Stimulated activated CD8-positive, alpha-beta memory T cell treated with anti-CD3 and anti-CD28 coated beads, Interleukin-12 subunit alpha, Interleukin-12 subunit beta, amount 100 ng/mL, for 24 hours (primary cell): ENCODE data around the gene TAS2R50.
"Not testable (repeated sequence)": the region's sequence is repeated elsewhere in the genome, so short reads cannot be mapped to it uniquely, and the experiment has no call there.

Source experiments
- DNase-seq: peaks from one replicate; pipeline ENCODE4 v3.0.0-alpha.2; 2020; ENCODE audit errors: extremely low read depth

The TAS2R50 gene

GRCh38 chr12:10986812-10987211, at the start of gene TAS2R50:
TAS2R50 (minus strand) TSS chr12:10986912; CDS start chr12:10986860, 52 bp downstream.
- DNase-seq, result no peak

GRCh38 chr12:11033959-11034358, 47.2 kb upstream of the TAS2R50 start:
- not testable (repeated sequence) for DNase-seq

GRCh38 chr12:11031307-11031706, 44.6 kb upstream of the TAS2R50 start, which contains the start of gene TAS2R31:
TAS2R31 (minus strand) TSS chr12:11031407; CDS start chr12:11031335, 72 bp downstream.
- DNase-seq, result no peak

DNA sequence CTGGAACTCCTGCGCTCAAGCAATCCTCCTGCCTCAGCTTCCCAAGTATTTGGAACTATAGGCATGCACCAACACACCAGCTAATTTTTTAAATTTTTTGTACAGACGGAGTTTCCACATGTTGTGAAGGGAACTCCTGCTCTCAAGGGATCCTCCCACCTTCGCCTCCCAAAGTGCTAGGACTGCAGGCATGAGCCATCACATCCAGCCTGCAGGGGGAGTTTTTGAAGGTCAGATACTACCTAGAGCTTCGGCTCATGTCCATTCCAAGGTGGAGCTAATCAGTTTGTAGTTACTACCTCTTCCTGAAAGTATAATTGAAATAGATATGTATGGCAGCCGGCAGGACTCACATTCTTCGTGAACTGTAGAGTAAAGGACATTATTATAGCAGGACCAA, 39.4 kb upstream of the TAS2R50 start:
- no peak for DNase-seq

DNA sequence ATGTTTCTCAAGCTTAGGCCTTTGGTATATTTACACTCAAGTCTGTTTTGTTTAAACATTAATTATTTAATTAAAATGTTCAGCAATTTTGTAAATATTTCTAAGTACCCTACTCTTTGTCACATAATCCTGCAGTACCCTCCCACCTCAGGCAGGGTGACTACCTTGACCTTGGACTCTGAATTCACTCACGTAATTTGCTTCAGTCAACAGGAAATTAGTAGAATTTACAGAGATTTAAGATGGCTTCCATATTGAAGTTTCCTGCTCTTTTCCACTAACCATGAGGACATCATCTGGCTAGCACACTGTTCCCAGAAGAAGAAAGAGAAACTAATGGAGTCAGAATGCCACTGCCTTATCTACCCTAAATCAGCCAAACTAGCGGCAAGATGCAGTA, 36.7 kb upstream of the TAS2R50 start:
- DNase-seq, result no peak

- DNase-seq, result no peak
These were observed 35.8 kb upstream of the TAS2R50 start, which contains the start of gene TAS2R19 for GRCh38 chr12:11022520-11022919. TAS2R19 (minus strand) TSS chr12:11022620; CDS start chr12:11022571, 49 bp downstream.

DNA sequence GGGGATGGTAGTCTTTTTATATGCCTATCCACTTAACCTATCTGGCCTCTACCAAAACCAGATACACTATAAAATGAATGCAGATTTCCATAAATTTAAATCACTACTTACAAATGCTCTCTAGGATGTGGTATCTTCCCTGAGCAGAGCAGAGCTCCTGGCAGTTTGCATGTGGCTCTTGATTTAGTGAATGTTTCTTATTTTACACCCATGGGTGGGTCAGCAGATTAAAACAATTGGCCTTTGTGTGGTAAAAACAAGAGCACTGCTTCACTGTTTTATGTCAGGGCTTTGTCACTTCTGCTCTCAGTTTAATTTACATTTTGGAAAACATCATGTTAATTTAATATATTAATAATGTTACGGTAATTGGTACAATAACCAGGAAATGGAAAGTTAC, 30.2 kb upstream of the TAS2R50 start:
- no peak for DNase-seq

DNA sequence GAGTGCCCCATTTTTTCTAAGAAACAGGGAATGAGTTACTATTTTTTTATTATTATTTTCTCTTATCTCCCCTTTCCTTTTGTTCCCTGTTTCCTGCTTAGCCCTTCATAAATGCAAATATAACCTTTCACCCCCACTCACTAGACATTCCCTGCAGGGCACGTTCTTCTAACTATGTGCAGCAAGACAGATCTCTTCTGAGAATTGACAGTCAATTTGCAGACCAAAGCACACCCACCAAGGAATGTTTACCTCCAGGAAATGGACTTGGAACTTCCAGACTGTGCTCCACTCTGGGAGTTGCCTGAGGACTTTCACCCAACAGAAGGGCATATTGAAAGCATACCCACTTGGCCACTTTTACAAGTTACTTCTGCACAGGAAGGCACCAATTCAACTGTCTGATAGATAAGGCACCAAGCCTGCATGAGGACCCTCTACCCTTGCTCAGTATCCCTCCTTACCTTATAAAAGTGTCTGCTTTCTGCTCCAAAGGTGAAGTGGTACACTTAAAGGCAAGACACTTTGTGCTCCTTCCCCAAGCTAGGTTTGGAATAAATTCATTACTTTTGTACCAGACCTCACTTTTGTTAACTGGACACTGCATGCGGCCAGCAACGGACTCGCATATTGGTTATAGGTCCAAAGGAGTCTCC, 29.2 kb upstream of the TAS2R50 start:
- DNase-seq, result no peak

GRCh38 chr12:11014234-11014633, 27.5 kb upstream of the TAS2R50 start:
- no peak for DNase-seq

- DNase-seq, result no peak
These were observed 20.9 kb upstream of the TAS2R50 start for GRCh38 chr12:11007608-11008007.

- DNase-seq, result no peak
These were observed 11.5 kb upstream of the TAS2R50 start, which contains the start of gene TAS2R20 for GRCh38 chr12:10998204-10998603. TAS2R20 (minus strand) TSS chr12:10998304; CDS start chr12:10997875, 429 bp downstream.

- no peak for DNase-seq
These were observed 7.6 kb upstream of the TAS2R50 start for GRCh38 chr12:10994307-10994706.

DNA sequence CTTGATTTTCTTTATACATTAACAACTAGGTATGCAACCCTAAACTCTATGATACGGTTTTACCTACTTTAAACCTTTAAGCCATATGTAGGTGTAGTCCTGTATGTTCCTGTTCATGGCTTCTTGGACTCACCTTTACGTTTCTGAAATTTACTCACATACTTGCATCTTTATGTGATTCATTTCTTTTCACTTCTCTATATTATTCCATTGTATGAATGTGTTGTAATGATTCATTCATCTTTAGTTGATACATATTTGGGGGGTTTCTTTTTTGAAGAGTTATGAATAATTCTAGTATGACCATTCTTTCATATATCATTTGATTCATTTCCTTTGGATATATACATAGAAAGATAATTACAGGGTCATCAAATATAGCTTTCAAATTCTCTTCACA, 2.4 kb upstream of the TAS2R50 start:
- DNase-seq, result no peak

DNA sequence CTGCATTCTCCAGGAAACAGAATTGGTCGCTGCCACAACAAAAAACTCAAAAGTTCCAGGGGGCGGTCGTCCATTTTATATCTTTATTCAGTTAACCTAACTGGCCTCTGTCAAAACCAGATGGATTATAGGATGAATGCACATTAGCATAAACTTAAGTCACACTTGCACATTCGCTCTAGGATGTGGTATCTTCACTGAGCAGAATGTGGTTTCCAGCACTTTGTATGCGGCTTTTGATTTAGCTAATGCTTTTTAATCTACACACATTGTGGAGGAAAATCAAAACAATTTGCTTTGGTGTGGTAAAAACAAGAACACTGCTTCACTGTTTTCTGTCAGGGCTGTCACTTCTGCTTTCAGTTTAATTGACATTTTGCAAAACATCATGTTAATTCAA, 4.5 kb downstream of the TAS2R50 start:
- DNase-seq, result no peak

- DNase-seq, result no peak
These were observed 11.7 kb downstream of the TAS2R50 start for GRCh38 chr12:10974965-10975364.

- no peak for DNase-seq
These were observed 17.8 kb downstream of the TAS2R50 start for GRCh38 chr12:10968765-10969456.

DNA sequence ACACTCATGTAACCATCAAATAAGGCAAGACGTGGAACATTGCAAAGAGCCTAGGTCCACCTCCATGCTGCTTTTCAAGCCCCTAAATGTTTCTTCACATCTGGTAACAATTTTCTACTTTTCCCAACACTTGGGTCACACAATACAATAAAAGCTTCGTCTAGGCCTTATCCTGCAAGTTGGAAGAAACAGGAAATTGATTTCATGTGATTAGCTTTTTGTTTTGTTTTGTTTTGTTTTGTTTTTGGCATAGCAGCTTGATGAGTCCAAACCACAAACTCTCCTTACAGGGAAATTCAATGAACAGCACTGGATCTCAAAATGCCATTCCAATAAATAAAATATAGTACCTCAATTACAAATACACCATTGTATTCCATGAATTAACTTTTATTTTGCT, 19.3 kb downstream of the TAS2R50 start:
- no peak for DNase-seq

- no peak for DNase-seq
These were observed 20.4 kb downstream of the TAS2R50 start for GRCh38 chr12:10966314-10966713.

- DNase-seq, result no peak
These were observed 21.2 kb downstream of the TAS2R50 start for GRCh38 chr12:10965476-10965875.

- no peak for DNase-seq
These were observed 26.5 kb downstream of the TAS2R50 start for GRCh38 chr12:10960211-10960610.

DNA sequence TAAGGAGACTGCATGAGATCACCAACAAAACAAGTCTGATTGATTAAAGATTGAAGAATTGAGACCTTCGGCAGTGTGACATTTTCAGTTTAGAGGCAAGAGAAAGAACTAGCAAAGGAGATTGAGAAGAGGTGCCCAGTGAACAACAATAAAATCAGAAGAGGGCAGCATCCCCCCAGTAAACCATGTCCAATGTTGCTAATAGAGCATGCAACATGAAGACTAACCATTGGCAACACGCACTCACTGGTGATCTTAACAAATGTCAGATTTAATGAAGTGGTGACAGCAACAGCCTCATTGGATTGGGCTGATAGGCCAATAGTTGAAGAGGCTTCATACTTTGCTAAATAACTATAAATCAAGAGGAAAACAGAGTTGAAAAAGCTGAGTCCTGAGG, 26.9 kb downstream of the TAS2R50 start:
- DNase-seq, result no peak

GRCh38 chr12:10957741-10958140, 29.0 kb downstream of the TAS2R50 start:
- DNase-seq, result no peak

GRCh38 chr12:10956085-10956484, 30.6 kb downstream of the TAS2R50 start:
- no peak for DNase-seq
